Mesodermal cell (in vitro differentiated cells): ENCODE data around the gene XRRA1. TPM values are rescaled to one million over a fixed set of nuclear protein-coding genes. Genes with fewer than 3 reads are reported as not detected.
"Not testable (repeated sequence)": the region's sequence is repeated elsewhere in the genome, so short reads cannot be mapped to it uniquely, and the experiment has no call there.

Source experiments
- H3K27ac ChIP-seq: 2 replicates; pipeline ENCODE4 v1.7.0; 2013; ENCODE audit warnings: mild to moderate bottlenecking, low read depth, low read length, moderate library complexity; ENCODE audit not compliant: severe bottlenecking
- H3K36me3 ChIP-seq: 2 replicates; pipeline ENCODE4 v1.7.1; 2013; ENCODE audit warnings: mild to moderate bottlenecking, low read length, moderate library complexity; ENCODE audit not compliant: control insufficient read depth, insufficient read depth
- H3K4me1 ChIP-seq: one replicate; pipeline ENCODE4 v1.7.1; 2013; ENCODE audit warnings: mild to moderate bottlenecking, low read length; ENCODE audit not compliant: insufficient read depth, control insufficient read depth, poor library complexity, severe bottlenecking
- H3K4me3 ChIP-seq: 2 replicates; pipeline ENCODE4 v1.7.0; 2013; ENCODE audit warnings: low read length, control low read depth, mild to moderate bottlenecking; ENCODE audit not compliant: insufficient read depth, poor library complexity, severe bottlenecking; ENCODE audit errors: extremely low read depth
- H3K9me3 ChIP-seq: 2 replicates; pipeline ENCODE4 v1.7.1; 2013; ENCODE audit warnings: mild to moderate bottlenecking, low read length, moderate library complexity; ENCODE audit not compliant: control insufficient read depth
- WGBS, 2 experiments: methylation state at CpG; one replicate each; pipeline ENCODE4 v1.1.5; 2013; ENCODE audit warnings: missing lambda C conversion rate in 2 of 2; ENCODE audit not compliant: insufficient coverage in 2 of 2; 5-methylcytosine and 5-hydroxymethylcytosine counted together
- polyA plus RNA-seq, 2 experiments: library from polyadenylated mRNA; stranded (reverse); fragments of 50-300 nt; gene quantifications; one replicate each; pipeline ENCODE4 v1.2.3, GENCODE V29; 2013

Gene XRRA1
- polyA plus RNA-seq (2013, experiment 1 of 2), result 7.7 TPM
- polyA plus RNA-seq (2013, experiment 2 of 2), result 8.3 TPM

GRCh38 chr11:74948898-74949752 lies at the start of gene XRRA1, which contains the start of gene SPCS2:
TSS of gene XRRA1 (minus strand) at chr11:74949091. CDS start at chr11:74940878, 8,213 bp downstream.
TSS of gene SPCS2 (plus strand) at chr11:74949266. CDS start at chr11:74949286, 20 bp downstream.
- 0 to 1% methylated on average over 36 to 48 of the region's 67 CpGs for WGBS, 2 experiments
- Histone ChIP-seq H3K4me3 (peak within 1 kb of the TSS; percentile 98), H3K36me3 (peaks cover 29% of the 10 kb centered on the region), H3K9me3 (no peaks in the 10 kb centered on the region), H3K4me1 (peaks cover 5% of the 10 kb centered on the region), H3K27ac (peak within 1 kb of the TSS; percentile 76)

GRCh38 chr11:74992852-74993251 lies 44.0 kb upstream of the XRRA1 start:
- H3K9me3 ChIP-seq, result no peaks in the 10 kb centered on the region
- WGBS, 2 experiments, result 90 to 98% methylated on average over 3 to 4 of the region's 5 CpGs
- H3K27ac ChIP-seq, result no peak overlapping the region
- H3K4me1 ChIP-seq, result no peaks in the 10 kb centered on the region
- peaks cover 28% of the 10 kb centered on the region for H3K36me3 ChIP-seq
- no peak overlapping the region for H3K4me3 ChIP-seq

GRCh38 chr11:74990941-74991340 lies 42.0 kb upstream of the XRRA1 start:
- no peaks in the 10 kb centered on the region for H3K9me3 ChIP-seq
- H3K36me3 ChIP-seq, result peaks cover 16% of the 10 kb centered on the region
- H3K4me3 ChIP-seq, result no peak overlapping the region
- WGBS, 2 experiments, result no CpG with 5 or more reads among the region's 1 CpG
- no peaks in the 10 kb centered on the region for H3K4me1 ChIP-seq
- H3K27ac ChIP-seq, result no peak overlapping the region

- peaks cover 11% of the 10 kb centered on the region for H3K36me3 ChIP-seq
- H3K27ac ChIP-seq, H3K4me3 ChIP-seq, H3K4me1 ChIP-seq, H3K9me3 ChIP-seq: not testable (repeated sequence)
- WGBS, 2 experiments, result 93 to 100% methylated on average over 3 to 4 of the region's 4 CpGs
Measured at GRCh38 chr11:74990150-74990549, 41.3 kb upstream of the XRRA1 start.

GRCh38 chr11:74989260-74989638 lies 40.4 kb upstream of the XRRA1 start:
- WGBS, 2 experiments, result 5 to 21% methylated on average over 4 to 6 of the region's 8 CpGs

GRCh38 chr11:74988541-74989259 lies 39.8 kb upstream of the XRRA1 start, which contains the start of gene NEU3:
TSS of gene NEU3 (plus strand) at chr11:74988933. CDS start at chr11:74989061, 128 bp downstream.
- Histone ChIP-seq H3K4me1 (no peaks in the 10 kb centered on the region), H3K36me3 (no peaks in the 10 kb centered on the region), H3K27ac (peak within 1 kb of the TSS; percentile 59), H3K9me3 (no peaks in the 10 kb centered on the region), H3K4me3 (peak within 1 kb of the TSS; percentile 74)
- 0 to 1% methylated on average over 35 to 39 of the region's 46 CpGs for WGBS, 2 experiments

More at GRCh38 chr11:74989260-74989638, 40.4 kb upstream of the XRRA1 start:
- H3K27ac ChIP-seq, result peak overlapping the region; percentile 59
- H3K9me3 ChIP-seq, result no peaks in the 10 kb centered on the region
- H3K36me3 ChIP-seq, result peaks cover 2% of the 10 kb centered on the region
- H3K4me3 ChIP-seq, result peak overlapping the region; percentile 74
- H3K4me1 ChIP-seq, result no peaks in the 10 kb centered on the region

- Histone ChIP-seq H3K4me1 (no peaks in the 10 kb centered on the region), H3K4me3 (no peak overlapping the region), H3K27ac (no peak overlapping the region), H3K9me3 (no peaks in the 10 kb centered on the region), H3K36me3 (peaks cover 10% of the 10 kb centered on the region)
- 90 to 100% methylated on average over 1 to 2 of the region's 2 CpGs for WGBS, 2 experiments
Measured at GRCh38 chr11:74984730-74985129, 35.8 kb upstream of the XRRA1 start.

GRCh38 chr11:74984070-74984469 lies 35.2 kb upstream of the XRRA1 start:
- Histone ChIP-seq H3K9me3 (no peaks in the 10 kb centered on the region), H3K4me3 (no peak overlapping the region), H3K4me1 (no peaks in the 10 kb centered on the region), H3K27ac (no peak overlapping the region), H3K36me3 (peaks cover 14% of the 10 kb centered on the region)
- WGBS, 2 experiments, result 92 to 100% methylated on average over 1 to 2 of the region's 3 CpGs

GRCh38 chr11:74981888-74982287 lies 33.0 kb upstream of the XRRA1 start:
- WGBS, 2 experiments, result 100% methylated on average over 1 of the region's 1 CpG; no CpG with 5 or more reads in 1 of the 2 experiments
- H3K27ac ChIP-seq, result no peak overlapping the region
- no peak overlapping the region for H3K4me3 ChIP-seq
- no peaks in the 10 kb centered on the region for H3K4me1 ChIP-seq
- H3K36me3 ChIP-seq, result peaks cover 29% of the 10 kb centered on the region
- no peaks in the 10 kb centered on the region for H3K9me3 ChIP-seq

- no peaks in the 10 kb centered on the region for H3K9me3 ChIP-seq
- H3K27ac ChIP-seq, result no peak overlapping the region
- H3K4me1 ChIP-seq, result no peaks in the 10 kb centered on the region
- 95 to 100% methylated on average over 1 to 2 of the region's 2 CpGs for WGBS, 2 experiments
- peaks cover 41% of the 10 kb centered on the region for H3K36me3 ChIP-seq
- H3K4me3 ChIP-seq, result no peak overlapping the region
Measured at GRCh38 chr11:74980634-74981033, 31.7 kb upstream of the XRRA1 start.
